SK-N-SH (cell line): Measurements from ENCODE around the gene TTLL12. TPM values are rescaled to one million over a fixed set of nuclear protein-coding genes. Genes with fewer than 3 reads are reported as not detected.

Experiments
- CTCF ChIA-PET: fragments of 300-600, 350-600 bp; formaldehyde crosslinking; extraction: SDS; loops from one replicate; lab custom pipeline; 2021; lab: Yijun Ruan, JAX
- POLR2A ChIA-PET: fragments of 350-600 bp; sonication (Branson Sonifier 250); formaldehyde crosslinking; extraction: SDS; loops from one replicate; lab custom pipeline; 2020; ENCODE audit warnings: antibody characterized with exemption, inconsistent platforms; lab: Yijun Ruan, JAX
- DNase-seq: peaks from one replicate; pipeline ENCODE4 v3.0.0; 2012
- H2AFZ ChIP-seq: fragments of 200-600 bp; sonication (generic); 2 replicates; pipeline ENCODE4 v1.8.1; 2016; ENCODE audit warnings: antibody characterized with exemption, mild to moderate bottlenecking, low read depth
- H3F3A ChIP-seq: fragments of 200-600 bp; sonication (generic); replicated peaks from 2 replicates; pipeline ENCODE3; 2016; ENCODE audit warnings: antibody characterized with exemption, mild to moderate bottlenecking; ENCODE audit not compliant: insufficient read depth
- H3K27ac ChIP-seq, 2 experiments: fragments of 200-500 bp in 1 of 2; fragments of 200-600 bp in 1 of 2; sonication (Bioruptor generic) in 1 of 2; sonication (generic), shearing (Covaris generic) in 1 of 2; 2 replicates each; pipeline versions ENCODE4 v1.5.1 to v1.6.1; 2014 to 2016; ENCODE audit warnings: low read depth in 2 of 2, inconsistent platforms in 1 of 2, low read length in 1 of 2, mild to moderate bottlenecking in 1 of 2, mixed read lengths in 1 of 2
- H3K27me3 ChIP-seq: fragments of 200-600 bp; sonication (generic), shearing (Covaris generic); 2 replicates; pipeline ENCODE4 v1.6.1; 2016; ENCODE audit warnings: mixed run types; ENCODE audit not compliant: insufficient read depth
- H3K36me3 ChIP-seq, 2 experiments: fragments of 200-500 bp in 1 of 2; fragments of 200-600 bp in 1 of 2; sonication (Bioruptor generic) in 1 of 2; sonication (generic) in 1 of 2; replicated peaks in 1 of 2; 2 replicates each; pipeline versions ENCODE3 to v1.5.1; 2014 to 2016; ENCODE audit warnings: low read length in 1 of 2, mild to moderate bottlenecking in 1 of 2; ENCODE audit not compliant: insufficient read depth in 2 of 2, control insufficient read depth in 1 of 2
- H3K4me1 ChIP-seq, 2 experiments: fragments of 200-500 bp in 1 of 2; fragments of 200-600 bp in 1 of 2; sonication (Bioruptor generic) in 1 of 2; sonication (generic), shearing (Covaris generic) in 1 of 2; 2 replicates each; pipeline versions ENCODE4 v1.5.1 to v1.6.1; 2014 to 2016; ENCODE audit warnings: low read depth in 1 of 2, low read length in 1 of 2, mixed run types in 1 of 2; ENCODE audit not compliant: insufficient read depth in 2 of 2, control insufficient read depth in 1 of 2
- H3K4me2 ChIP-seq: fragments of 200-600 bp; sonication (generic), shearing (Covaris generic); 2 replicates; pipeline ENCODE4 v1.6.1; 2017; ENCODE audit warnings: mixed run types
- H3K4me3 ChIP-seq, 2 experiments: fragments of 200-500 bp in 1 of 2; fragments of 200-600 bp in 1 of 2; sonication (Bioruptor generic) in 1 of 2; sonication (generic), shearing (Covaris generic) in 1 of 2; 2 replicates each; pipeline versions ENCODE4 v1.5.1 to v1.8.1; 2014 to 2016; ENCODE audit warnings: low read depth in 2 of 2, inconsistent platforms in 1 of 2, low read length in 1 of 2, mild to moderate bottlenecking in 1 of 2, mixed read lengths in 1 of 2, moderate library complexity in 1 of 2
- H3K79me2 ChIP-seq: fragments of 200-600 bp; sonication (generic); 2 replicates; pipeline ENCODE4 v1.8.1; 2017; ENCODE audit warnings: mild to moderate bottlenecking; ENCODE audit not compliant: insufficient read depth
- H3K9ac ChIP-seq: fragments of 200-600 bp; sonication (generic); 2 replicates; pipeline ENCODE4 v1.6.1; 2017; ENCODE audit warnings: mixed run types
- H3K9me2 ChIP-seq: fragments of 200-600 bp; sonication (generic); 2 replicates; pipeline ENCODE4 v1.6.1; 2017; ENCODE audit warnings: mixed run types
- H3K9me3 ChIP-seq: fragments of 200-600 bp; sonication (generic); 2 replicates; pipeline ENCODE4 v1.6.1; 2017; ENCODE audit warnings: mixed run types, mild to moderate bottlenecking, moderate library complexity
- H4K20me1 ChIP-seq: fragments of 200-600 bp; sonication (generic); 2 replicates; pipeline ENCODE4 v1.6.1; 2017; ENCODE audit warnings: mild to moderate bottlenecking, mixed run types; ENCODE audit not compliant: insufficient read depth
- CHD2 ChIP-seq: fragments of 150-350 bp; IDR thresholded peaks from 2 replicates; pipeline ENCODE4 v1.6.1; 2018; ENCODE audit warnings: low read length; ENCODE audit not compliant: partially characterized antibody
- CTCF ChIP-seq: fragments of 200-600 bp; sonication (generic); IDR thresholded peaks from 2 replicates; pipeline ENCODE4 v1.6.1; 2017; ENCODE audit warnings: antibody characterized with exemption, mild to moderate bottlenecking, moderate library complexity
- ELF1 ChIP-seq: IDR thresholded peaks from 2 replicates; pipeline ENCODE4 v1.4.0; 2012
- EZH2phosphoT487 ChIP-seq: fragments of 200-600 bp; sonication (generic); IDR thresholded peaks from 2 replicates; pipeline ENCODE4 v1.6.1; 2017; ENCODE audit warnings: low read depth, mixed run types, mild to moderate bottlenecking, antibody characterized with exemption, moderate library complexity, borderline replicate concordance
- FOXJ3 ChIP-seq: sonication (generic); formaldehyde crosslinking; IDR thresholded peaks from 2 replicates; pipeline ENCODE4 v1.5.1; 2020; ENCODE audit warnings: mild to moderate bottlenecking, missing genetic modification reagents
- GABPA ChIP-seq: IDR thresholded peaks from 2 replicates; pipeline ENCODE4 v1.4.0; 2012; ENCODE audit warnings: low read depth, mild to moderate bottlenecking
- JUND ChIP-seq: IDR thresholded peaks from 2 replicates; pipeline ENCODE4 v1.4.0; 2012
- NFIC ChIP-seq: IDR thresholded peaks from 2 replicates; pipeline ENCODE4 v1.4.0; 2012; ENCODE audit warnings: borderline replicate concordance
- POLR2AphosphoS5 ChIP-seq: IDR thresholded peaks from 2 replicates; pipeline ENCODE4 v1.6.1; 2012; ENCODE audit warnings: low read depth, low read length
- RAD21 ChIP-seq: IDR thresholded peaks from 2 replicates; pipeline ENCODE4 v1.6.1; 2012; ENCODE audit warnings: mild to moderate bottlenecking, low read length
- RXRA ChIP-seq: IDR thresholded peaks from 2 replicates; pipeline ENCODE4 v1.4.0; 2012; ENCODE audit warnings: low read depth, mild to moderate bottlenecking, borderline replicate concordance
- TAF1 ChIP-seq: IDR thresholded peaks from 2 replicates; pipeline ENCODE4 v1.6.1; 2012; ENCODE audit warnings: low read depth, mild to moderate bottlenecking, low read length, moderate library complexity, borderline replicate concordance
- TCF12 ChIP-seq: IDR thresholded peaks from 2 replicates; pipeline ENCODE4 v1.4.0; 2012
- USF1 ChIP-seq: IDR thresholded peaks from 2 replicates; pipeline ENCODE4 v1.4.0; 2012; ENCODE audit warnings: low read depth, borderline replicate concordance
- USF2 ChIP-seq: fragments of 150-350 bp; IDR thresholded peaks from 2 replicates; pipeline ENCODE4 v1.6.1; 2017; ENCODE audit warnings: antibody characterized with exemption, low read length, low read depth, borderline replicate concordance
- WGBS: methylation state at CpG from one replicate; pipeline ENCODE4 v1.1.6; 2017; ENCODE audit warnings: low lambda C conversion rate; 5-methylcytosine and 5-hydroxymethylcytosine counted together
- polyA plus RNA-seq, 3 experiments: library from polyadenylated mRNA; depleted of rRNA; stranded (reverse); fragments of >200 nt; gene quantifications; 2 replicates each; pipeline ENCODE4 v1.2.3, GENCODE V29; 2012
- TF ChIP-seq, protein P1 (sequence below): IDR thresholded peaks from 2 replicates; pipeline ENCODE4 v1.6.1; 2012; ENCODE audit warnings: mild to moderate bottlenecking, low read depth, low read length, moderate library complexity
- TF ChIP-seq, protein P2 (sequence below): fragments of 150-350 bp; IDR thresholded peaks from 2 replicates; pipeline ENCODE4 v1.6.1; 2016; ENCODE audit warnings: mild to moderate bottlenecking, low read depth, low read length

TTLL12 gene
- polyA plus RNA-seq, 1 of the 3 experiments (the other 2 are of a cell fraction): 11.5 TPM

DNA sequence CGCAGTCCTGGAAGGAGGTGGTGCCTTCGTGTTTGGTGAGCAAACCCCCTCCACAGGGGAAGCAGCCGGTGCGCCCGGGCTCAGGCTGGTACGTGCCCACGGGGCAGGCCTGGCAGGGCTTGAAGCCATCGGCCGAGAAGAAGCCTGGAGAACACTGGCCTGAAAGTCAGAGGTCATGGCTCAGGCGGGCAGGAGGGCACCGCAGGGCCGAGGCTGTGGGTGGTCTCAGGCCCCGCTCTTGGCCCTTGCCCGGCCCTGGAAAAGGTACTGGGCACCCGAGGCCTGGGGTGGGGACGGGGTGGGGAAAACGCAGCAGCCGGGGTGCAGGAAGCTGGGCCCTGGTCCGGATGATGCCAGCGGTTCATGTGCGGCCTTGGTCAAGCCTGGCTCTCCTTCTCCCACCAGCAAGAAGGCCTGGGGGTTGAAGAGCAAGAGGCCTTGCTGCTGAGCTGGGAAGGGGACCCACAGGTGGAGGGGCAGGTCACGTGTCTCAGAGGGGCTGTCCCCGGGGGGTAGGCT is 25.6 kb upstream of the TTLL12 start:
- no peak for TF ChIP-seq EZH2phosphoT487
- TF ChIP-seq JUND: no peak
- TF ChIP-seq CTCF: no peak
- TF ChIP-seq, protein P1, sequence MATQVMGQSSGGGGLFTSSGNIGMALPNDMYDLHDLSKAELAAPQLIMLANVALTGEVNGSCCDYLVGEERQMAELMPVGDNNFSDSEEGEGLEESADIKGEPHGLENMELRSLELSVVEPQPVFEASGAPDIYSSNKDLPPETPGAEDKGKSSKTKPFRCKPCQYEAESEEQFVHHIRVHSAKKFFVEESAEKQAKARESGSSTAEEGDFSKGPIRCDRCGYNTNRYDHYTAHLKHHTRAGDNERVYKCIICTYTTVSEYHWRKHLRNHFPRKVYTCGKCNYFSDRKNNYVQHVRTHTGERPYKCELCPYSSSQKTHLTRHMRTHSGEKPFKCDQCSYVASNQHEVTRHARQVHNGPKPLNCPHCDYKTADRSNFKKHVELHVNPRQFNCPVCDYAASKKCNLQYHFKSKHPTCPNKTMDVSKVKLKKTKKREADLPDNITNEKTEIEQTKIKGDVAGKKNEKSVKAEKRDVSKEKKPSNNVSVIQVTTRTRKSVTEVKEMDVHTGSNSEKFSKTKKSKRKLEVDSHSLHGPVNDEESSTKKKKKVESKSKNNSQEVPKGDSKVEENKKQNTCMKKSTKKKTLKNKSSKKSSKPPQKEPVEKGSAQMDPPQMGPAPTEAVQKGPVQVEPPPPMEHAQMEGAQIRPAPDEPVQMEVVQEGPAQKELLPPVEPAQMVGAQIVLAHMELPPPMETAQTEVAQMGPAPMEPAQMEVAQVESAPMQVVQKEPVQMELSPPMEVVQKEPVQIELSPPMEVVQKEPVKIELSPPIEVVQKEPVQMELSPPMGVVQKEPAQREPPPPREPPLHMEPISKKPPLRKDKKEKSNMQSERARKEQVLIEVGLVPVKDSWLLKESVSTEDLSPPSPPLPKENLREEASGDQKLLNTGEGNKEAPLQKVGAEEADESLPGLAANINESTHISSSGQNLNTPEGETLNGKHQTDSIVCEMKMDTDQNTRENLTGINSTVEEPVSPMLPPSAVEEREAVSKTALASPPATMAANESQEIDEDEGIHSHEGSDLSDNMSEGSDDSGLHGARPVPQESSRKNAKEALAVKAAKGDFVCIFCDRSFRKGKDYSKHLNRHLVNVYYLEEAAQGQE: no peak
- no peak for TF ChIP-seq USF1
- TF ChIP-seq POLR2AphosphoS5: no peak
- no peak for TF ChIP-seq TCF12
- TF ChIP-seq NFIC: no peak
- TF ChIP-seq RAD21: no peak
- TF ChIP-seq USF2: no peak
- no peak for TF ChIP-seq FOXJ3 (CRISPR knock-in tag)
- no peak for TF ChIP-seq CHD2
- TF ChIP-seq, protein P2, sequence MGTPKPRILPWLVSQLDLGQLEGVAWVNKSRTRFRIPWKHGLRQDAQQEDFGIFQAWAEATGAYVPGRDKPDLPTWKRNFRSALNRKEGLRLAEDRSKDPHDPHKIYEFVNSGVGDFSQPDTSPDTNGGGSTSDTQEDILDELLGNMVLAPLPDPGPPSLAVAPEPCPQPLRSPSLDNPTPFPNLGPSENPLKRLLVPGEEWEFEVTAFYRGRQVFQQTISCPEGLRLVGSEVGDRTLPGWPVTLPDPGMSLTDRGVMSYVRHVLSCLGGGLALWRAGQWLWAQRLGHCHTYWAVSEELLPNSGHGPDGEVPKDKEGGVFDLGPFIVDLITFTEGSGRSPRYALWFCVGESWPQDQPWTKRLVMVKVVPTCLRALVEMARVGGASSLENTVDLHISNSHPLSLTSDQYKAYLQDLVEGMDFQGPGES: no peak
- no peak for TF ChIP-seq GABPA
- TF ChIP-seq TAF1: no peak
- no peak for TF ChIP-seq RXRA
- no peak for TF ChIP-seq ELF1
- Histone ChIP-seq H3K9me3 (no peaks in the 10 kb centered on the region), H3K36me3 (no peaks in the 10 kb centered on the region), H2AFZ (no peak overlapping the region), H3K9ac (no peak overlapping the region), H3K4me1 (no peaks in the 10 kb centered on the region), H3K4me2 (no peak overlapping the region), H3K79me2 (no peaks in the 10 kb centered on the region), H4K20me1 (no peaks in the 10 kb centered on the region), H3K27me3 (no peaks in the 10 kb centered on the region), H3K4me3 (no peak overlapping the region), H3K27ac (no peak overlapping the region), H3F3A (no peaks in the 10 kb centered on the region), H3K9me2 (no peaks in the 10 kb centered on the region)
- WGBS: no CpG with 5 or more reads among the region's 23 CpGs
- POLR2A ChIA-PET: interaction anchor here (1.2 kb wide), 1 partner anchor 10 kb away, joined by 3 read pairs; no protein-coding TSS in a partner anchor
- CTCF ChIA-PET: no interaction called here
- DNase-seq: no peak
